Choroid plexus epithelial cell (primary cell): ENCODE results near the gene CYTIP.

Experiments
- DNase-seq: peaks from one replicate; pipeline ENCODE4 v3.0.0-alpha.2; 2010; ENCODE audit warnings: low read depth
- H3K4me3 ChIP-seq: 2 replicates; pipeline ENCODE4 v1.5.1; 2011; ENCODE audit warnings: low read depth, mild to moderate bottlenecking, control low read depth, low read length, moderate library complexity
- CTCF ChIP-seq: conservative IDR thresholded peaks from 2 replicates; pipeline ENCODE4 v1.5.1; 2011; ENCODE audit warnings: low read depth, mild to moderate bottlenecking, control low read depth, inconsistent platforms, low read length, moderate library complexity

The CYTIP gene

GRCh38 chr2:157443090-157443489, 799 bp downstream of the CYTIP start:
- no peak for TF ChIP-seq CTCF
- DNase-seq, result no peak
- no peak overlapping the region for H3K4me3 ChIP-seq

- TF ChIP-seq CTCF, result no peak
- DNase-seq, result no peak
- H3K4me3 ChIP-seq, result no peak overlapping the region
These were observed 1.3 kb downstream of the CYTIP start for GRCh38 chr2:157442636-157443035.

GRCh38 chr2:157442191-157442590, 1.7 kb downstream of the CYTIP start:
- TF ChIP-seq CTCF, result no peak
- H3K4me3 ChIP-seq, result no peak overlapping the region
- no peak for DNase-seq

- no peak overlapping the region for H3K4me3 ChIP-seq
- DNase-seq, result no peak
- TF ChIP-seq CTCF, result no peak
These were observed 2.8 kb downstream of the CYTIP start for GRCh38 chr2:157441072-157441454.

GRCh38 chr2:157440404-157441071, 3.4 kb downstream of the CYTIP start:
- no peak overlapping the region for H3K4me3 ChIP-seq
- no peak for DNase-seq
- TF ChIP-seq CTCF, result no peak

- no peak for TF ChIP-seq CTCF
- no peak overlapping the region for H3K4me3 ChIP-seq
- no peak for DNase-seq
These were observed 4.1 kb downstream of the CYTIP start for GRCh38 chr2:157439824-157440186.
